ENCODE results near the gene RMND1. TPM values are rescaled to one million over a fixed set of nuclear protein-coding genes. Genes with fewer than 3 reads are reported as not detected.

The RMND1 gene
- polyA plus RNA-seq, 2 of the 4 experiments (the other 2 are of a cell fraction) = 11.7 to 13.1 TPM

- 93% methylated on average over 4 of the region's 4 CpGs for WGBS (ENCODE audit: missing lambda C conversion rate)
- no peak for DNase-seq (ENCODE audit: low read depth in 1 of 2, low spot score in 1 of 2)
- Histone ChIP-seq H3K4me1 (peaks cover 14% of the 10 kb centered on the region), H3K4me2 (no peak overlapping the region), H3K4me3 (no peak overlapping the region), H3K27ac (peak overlapping the region in 1 of 2 experiments; percentile 73; a peak in 2 of 6 replicates), H3K9me3 (no peaks in the 10 kb centered on the region)
- no peak for ATAC-seq
- CTCF ChIA-PET = no interaction called here
- no peak for FAIRE-seq
- POLR2A ChIA-PET = no interaction called here
- TF ChIP-seq RFX5 (IDR thresholded peaks at IDR 0.05) (no peak), CBX8 (IDR thresholded peaks at IDR 0.05) (no peak), CBX2 (IDR thresholded peaks at IDR 0.05; ENCODE audit: borderline replicate concordance, low read depth) (no peak), TFCP2L1 (CRISPR knock-in tag; IDR thresholded peaks at IDR 0.05) (no peak), JUNB (IDR thresholded peaks at IDR 0.05) (no peak), NPAS2 (CRISPR knock-in tag; IDR thresholded peaks at IDR 0.05; ENCODE audit: borderline replicate concordance) (no peak), NFE2L2 (conservative IDR thresholded peaks at IDR 0.05; ENCODE audit: low read length) (no peak), EP300 (IDR thresholded peaks at IDR 0.05) (no peak), ATOH8 (CRISPR knock-in tag; IDR thresholded peaks at IDR 0.05; ENCODE audit: low read depth) (no peak), RNF2 (IDR thresholded peaks at IDR 0.05; ENCODE audit: borderline replicate concordance, low read depth) (no peak)
Measured at GRCh38 chr6:151447237-151447636, 4.7 kb downstream of the RMND1 start.

- ChIA-PET CTCF (interaction anchor here (1.0 kb wide), 1 partner anchor 39 kb away, joined by 4 read pairs; no protein-coding TSS in a partner anchor), POLR2A (interaction anchor here (0.7 kb wide), 1 partner anchor 960 kb away, joined by 3 read pairs; no protein-coding TSS in a partner anchor)
- TF ChIP-seq ZSCAN20 (CRISPR knock-in tag; IDR thresholded peaks at IDR 0.05) (no peak), E2F6 (IDR thresholded peaks at IDR 0.05; ENCODE audit: borderline replicate concordance, low read depth) (no peak), CBX2 (IDR thresholded peaks at IDR 0.05; ENCODE audit: borderline replicate concordance, low read depth) (no peak), FOSL2 (IDR thresholded peaks at IDR 0.05) (no peak), FOSL2 (CRISPR knock-in tag; IDR thresholded peaks at IDR 0.05) (no peak), POLR2AphosphoS2 (conservative IDR thresholded peaks at IDR 0.05; ENCODE audit: low read length) (no peak), USF2 (IDR thresholded peaks at IDR 0.05) (no peak)
- no peak for FAIRE-seq
- 82% methylated on average over 5 of the region's 5 CpGs for WGBS (ENCODE audit: missing lambda C conversion rate)
- H3K4me2 ChIP-seq = no peak overlapping the region
- no peak for ATAC-seq
- DNase-seq (ENCODE audit: low read depth in 1 of 2, low spot score in 1 of 2) = no peak
- H3K9me3 ChIP-seq = no peaks in the 10 kb centered on the region
- no peak overlapping the region for H3K4me3 ChIP-seq
- peaks cover 20% of the 10 kb centered on the region for H3K4me1 ChIP-seq
- peak overlapping the region in 1 of 2 experiments; percentile 24; a peak in 1 of 6 replicates for H3K27ac ChIP-seq
Measured at GRCh38 chr6:151445482-151445881, 6.4 kb downstream of the RMND1 start.

GRCh38 chr6:151443911-151444621 lies 7.9 kb downstream of the RMND1 start:
- H3K4me3 ChIP-seq = no peak overlapping the region
- ATAC-seq = no peak
- WGBS (ENCODE audit: missing lambda C conversion rate) = 77% methylated on average over 4 of the region's 4 CpGs
- no peak overlapping the region for H3K4me2 ChIP-seq
- H3K4me1 ChIP-seq = peaks cover 20% of the 10 kb centered on the region
- ChIA-PET POLR2A (no interaction called here), CTCF (no interaction called here)
- no peaks in the 10 kb centered on the region for H3K9me3 ChIP-seq
- no peak for DNase-seq (ENCODE audit: low read depth in 1 of 2, low spot score in 1 of 2)
- no peak overlapping the region for H3K27ac ChIP-seq
- no peak for FAIRE-seq
- TF ChIP-seq ATOH8 (CRISPR knock-in tag; IDR thresholded peaks at IDR 0.05; ENCODE audit: low read depth) = no peak
- no peak for TF ChIP-seq EP300 (IDR thresholded peaks at IDR 0.05)
- no peak for TF ChIP-seq PHF8 (IDR thresholded peaks at IDR 0.05; ENCODE audit: borderline replicate concordance, low read depth)
- TF ChIP-seq NFE2L2 (conservative IDR thresholded peaks at IDR 0.05; ENCODE audit: low read length) = no peak
- no peak for TF ChIP-seq EHF (CRISPR knock-in tag; IDR thresholded peaks at IDR 0.05)
- no peak for TF ChIP-seq ZNF302 (CRISPR knock-in tag; IDR thresholded peaks at IDR 0.05)
- no peak for TF ChIP-seq ESRRA (IDR thresholded peaks at IDR 0.05; ENCODE audit: borderline replicate concordance, low read length)
- TF ChIP-seq RARB (CRISPR knock-in tag; IDR thresholded peaks at IDR 0.05) = no peak
- no peak for TF ChIP-seq BCL3 (IDR thresholded peaks at IDR 0.05)
- TF ChIP-seq REST (IDR thresholded peaks at IDR 0.05) = no peak
- no peak for TF ChIP-seq RNF2 (IDR thresholded peaks at IDR 0.05; ENCODE audit: borderline replicate concordance, low read depth)
- no peak for TF ChIP-seq CBX8 (IDR thresholded peaks at IDR 0.05)
- no peak for TF ChIP-seq TP53 (CRISPR knock-in tag; IDR thresholded peaks at IDR 0.05)
- TF ChIP-seq SREBF2 (IDR thresholded peaks at IDR 0.05) = no peak
